H1 (cell line): ENCODE measurements around the gene AFF4. TPM values are rescaled to one million over a fixed set of nuclear protein-coding genes. Genes with fewer than 3 reads are reported as not detected.

Source experiments
- CTCF ChIA-PET: fragments of 300-600 bp; sonication (Branson Sonifier 250); formaldehyde crosslinking; loops from one replicate; lab custom pipeline; 2021; ENCODE audit not compliant: partially characterized antibody; lab: Charles Lee
- POLR2A ChIA-PET: fragments of 300-600 bp; sonication (Branson Sonifier 250); formaldehyde crosslinking; loops from one replicate; lab custom pipeline; 2021; ENCODE audit warnings: inconsistent platforms; ENCODE audit not compliant: partially characterized antibody; lab: Charles Lee
- DNase-seq, 2 experiments: peaks; one replicate each; pipeline versions ENCODE4 v3.0.0 to v3.0.0-alpha.2; 2010 to 2022; ENCODE audit warnings: low spot score in 2 of 2, low read depth in 1 of 2, mixed read lengths in 1 of 2
- FAIRE-seq: peaks from 2 replicates; lab custom pipeline; 2011; peaks lifted over from hg19 to GRCh38; lab: Jason Lieb, UNC
- H2AFZ ChIP-seq: 2 replicates; pipeline ENCODE4 v1.8.1; 2012; ENCODE audit warnings: low read length, inconsistent platforms
- H2AK5ac ChIP-seq: 2 replicates; pipeline ENCODE4 v1.6.1; 2013; ENCODE audit warnings: low read depth, low read length
- H2BK120ac ChIP-seq: replicated peaks from 2 replicates; pipeline ENCODE3; 2013; ENCODE audit warnings: low read depth, low read length, inconsistent platforms
- H2BK12ac ChIP-seq: 2 replicates; pipeline ENCODE4 v1.6.1; 2013; ENCODE audit warnings: low read depth, low read length
- H2BK15ac ChIP-seq: 2 replicates; pipeline ENCODE4 v1.6.1; 2013; ENCODE audit warnings: low read length
- H2BK20ac ChIP-seq: 2 replicates; pipeline ENCODE4 v1.6.1; 2013; ENCODE audit warnings: low read length
- H2BK5ac ChIP-seq: 2 replicates; pipeline ENCODE4 v1.6.1; 2013; ENCODE audit warnings: low read depth, low read length
- H3K14ac ChIP-seq: 2 replicates; pipeline ENCODE4 v1.6.1; 2013; ENCODE audit warnings: inconsistent platforms; ENCODE audit not compliant: insufficient read length
- H3K18ac ChIP-seq: 2 replicates; pipeline ENCODE4 v1.6.1; 2013; ENCODE audit warnings: low read length; ENCODE audit errors: extremely low read depth
- H3K23ac ChIP-seq: 2 replicates; pipeline ENCODE4 v1.6.1; 2013; ENCODE audit warnings: inconsistent platforms; ENCODE audit not compliant: insufficient read length
- H3K23me2 ChIP-seq: 2 replicates; pipeline ENCODE4 v1.6.1; 2013; ENCODE audit warnings: low read depth, low read length
- H3K27ac ChIP-seq: 2 replicates; pipeline ENCODE4 v1.6.1; 2011; ENCODE audit warnings: low read depth, low read length, inconsistent platforms
- H3K27me3 ChIP-seq, 4 experiments: replicated peaks in 1 of 4; 1 replicate in 1 of 4; 2 replicates in 3 of 4; pipeline versions ENCODE4 v1.6.1 to v1.8.1; 2011 to 2013; ENCODE audit warnings: low read length in 3 of 4, mild to moderate bottlenecking in 3 of 4, inconsistent platforms in 2 of 4, mixed read lengths in 2 of 4, moderate library complexity in 1 of 4; ENCODE audit not compliant: control insufficient read depth in 3 of 4, insufficient read depth in 3 of 4; ENCODE audit errors: extremely low read depth in 1 of 4
- H3K36me3 ChIP-seq, 4 experiments: 2 replicates each; pipeline versions ENCODE4 v1.6.1 to v1.8.1; 2011 to 2013; ENCODE audit warnings: mild to moderate bottlenecking in 4 of 4, low read length in 3 of 4, moderate library complexity in 2 of 4, control low read depth in 1 of 4, inconsistent platforms in 1 of 4; ENCODE audit not compliant: insufficient read depth in 4 of 4, control insufficient read depth in 2 of 4
- H3K4ac ChIP-seq: replicated peaks from 2 replicates; pipeline ENCODE3; 2013; ENCODE audit warnings: low read length, low read depth, mixed read lengths, inconsistent platforms; ENCODE audit not compliant: insufficient read length
- H3K4me1 ChIP-seq, 4 experiments: replicated peaks in 1 of 4; 1 replicate in 1 of 4; 2 replicates in 3 of 4; pipeline versions ENCODE4 v1.6.1 to v1.8.1; 2011 to 2013; ENCODE audit warnings: low read length in 3 of 4, inconsistent platforms in 2 of 4, mixed read lengths in 1 of 4; ENCODE audit not compliant: insufficient read depth in 4 of 4, control insufficient read depth in 3 of 4
- H3K4me2 ChIP-seq, 2 experiments: 2 replicates each; pipeline versions ENCODE4 v1.6.1 to v1.8.1; 2011 to 2013; ENCODE audit warnings: low read depth in 2 of 2, low read length in 2 of 2, control low read depth in 1 of 2, inconsistent platforms in 1 of 2, mild to moderate bottlenecking in 1 of 2; ENCODE audit not compliant: insufficient read depth in 1 of 2
- H3K4me3 ChIP-seq, 4 experiments: fragments of 200-600, 300-600 bp in 1 of 4; sonication (generic), shearing (Covaris generic), sonication (Bioruptor Twin) in 1 of 4; 2 replicates each; pipeline versions ENCODE4 v1.5.1 to v1.8.1; 2011 to 2016; ENCODE audit warnings: low read length in 4 of 4, low read depth in 3 of 4, control low read depth in 2 of 4, inconsistent platforms in 2 of 4, mild to moderate bottlenecking in 2 of 4, mixed read lengths in 1 of 4, moderate library complexity in 1 of 4; ENCODE audit not compliant: insufficient read depth in 2 of 4; ENCODE audit errors: extremely low read depth in 1 of 4
- H3K56ac ChIP-seq: replicated peaks from 2 replicates; pipeline ENCODE3; 2013; ENCODE audit warnings: low read depth, mild to moderate bottlenecking, mixed read lengths, low read length, inconsistent platforms; ENCODE audit not compliant: insufficient read length
- H3K79me1 ChIP-seq: 2 replicates; pipeline ENCODE4 v1.6.1; 2013; ENCODE audit warnings: low read depth, low read length, control low read depth
- H3K79me2 ChIP-seq, 2 experiments: 2 replicates each; pipeline versions ENCODE4 v1.6.1 to v1.8.1; 2012 to 2013; ENCODE audit warnings: low read length in 2 of 2, mild to moderate bottlenecking in 2 of 2, inconsistent platforms in 1 of 2; ENCODE audit not compliant: insufficient read depth in 2 of 2, control insufficient read depth in 1 of 2
- H3K9ac ChIP-seq, 4 experiments: replicated peaks in 1 of 4; 1 replicate in 1 of 4; 2 replicates in 3 of 4; pipeline versions ENCODE4 v1.6.1 to v1.8.1; 2011 to 2013; ENCODE audit warnings: low read depth in 3 of 4, low read length in 3 of 4, control low read depth in 2 of 4, mild to moderate bottlenecking in 2 of 4, moderate library complexity in 2 of 4, inconsistent platforms in 1 of 4; ENCODE audit errors: extremely low read depth in 1 of 4
- H3K9me3 ChIP-seq, 2 experiments: 2 replicates each; pipeline versions ENCODE4 v1.6.1 to v1.8.1; 2012 to 2013; ENCODE audit warnings: mild to moderate bottlenecking in 2 of 2, moderate library complexity in 2 of 2, control low read depth in 1 of 2, inconsistent platforms in 1 of 2, low read depth in 1 of 2, low read length in 1 of 2, mixed read lengths in 1 of 2; ENCODE audit not compliant: insufficient read depth in 2 of 2
- H4K20me1 ChIP-seq, 2 experiments: replicated peaks in 1 of 2; 2 replicates each; pipeline versions ENCODE3 to v1.8.1; 2011 to 2013; ENCODE audit warnings: inconsistent platforms in 2 of 2, low read length in 2 of 2, mild to moderate bottlenecking in 1 of 2; ENCODE audit not compliant: insufficient read depth in 2 of 2, control insufficient read depth in 1 of 2
- H4K5ac ChIP-seq: 2 replicates; pipeline ENCODE4 v1.6.1; 2013; ENCODE audit warnings: low read length, low read depth, mixed read lengths, inconsistent platforms; ENCODE audit not compliant: insufficient read length
- H4K8ac ChIP-seq: 2 replicates; pipeline ENCODE4 v1.8.0; 2013; ENCODE audit warnings: mild to moderate bottlenecking, moderate library complexity, low read length, inconsistent platforms; ENCODE audit not compliant: insufficient read depth; ENCODE audit errors: extremely low read depth
- H4K91ac ChIP-seq: replicated peaks from 2 replicates; pipeline ENCODE3; 2013; ENCODE audit warnings: low read length, mixed read lengths, inconsistent platforms; ENCODE audit not compliant: insufficient read length
- BACH1 ChIP-seq: IDR thresholded peaks from 2 replicates; pipeline ENCODE4 v1.6.1; 2012; ENCODE audit warnings: low read length, improper control_type of control experiment
- GABPA ChIP-seq: IDR thresholded peaks from 2 replicates; pipeline ENCODE4 v1.6.1; 2011; ENCODE audit warnings: mild to moderate bottlenecking, low read length, moderate library complexity, borderline replicate concordance; ENCODE audit not compliant: insufficient read depth
- JUND ChIP-seq: IDR thresholded peaks from 2 replicates; pipeline ENCODE4 v1.6.1; 2011; ENCODE audit warnings: mild to moderate bottlenecking, improper control_type of control experiment, low read length
- PHF8 ChIP-seq: fragments of 200-600 bp; sonication (generic); conservative IDR thresholded peaks from 2 replicates; pipeline ENCODE4 v1.7.1; 2012; ENCODE audit warnings: low read depth, mild to moderate bottlenecking, inconsistent platforms, low read length, moderate library complexity
- POU5F1 ChIP-seq: IDR thresholded peaks from 2 replicates; pipeline ENCODE4 v1.6.1; 2011; ENCODE audit warnings: low read depth, mild to moderate bottlenecking, low read length, moderate library complexity
- RBBP5 ChIP-seq: IDR thresholded peaks from 2 replicates; pipeline ENCODE4 v1.7.1; 2012; ENCODE audit warnings: low read depth, mild to moderate bottlenecking, inconsistent platforms, low read length, moderate library complexity, borderline replicate concordance
- SIRT6 ChIP-seq: IDR thresholded peaks from one replicate; pipeline ENCODE4 v1.7.1; 2012; ENCODE audit warnings: low read length, inconsistent platforms
- TAF1 ChIP-seq: IDR thresholded peaks from 2 replicates; pipeline ENCODE4 v1.6.1; 2011; ENCODE audit warnings: mild to moderate bottlenecking, low read depth, low read length
- WGBS, 2 experiments: shearing (Covaris generic) in 1 of 2; methylation state at CpG; one replicate each; pipeline versions ENCODE4 v1.1.6 to v1.1.7; 2013 to 2015; ENCODE audit warnings: low lambda C conversion rate in 2 of 2, mixed read lengths in 2 of 2, inconsistent platforms in 1 of 2, low coverage in 1 of 2, missing lambda C conversion rate in 1 of 2; ENCODE audit not compliant: insufficient replicate concordance in 2 of 2, insufficient coverage in 1 of 2, insufficient read length in 1 of 2; ENCODE audit errors: extremely low coverage in 1 of 2, missing lambda C conversion rate in 1 of 2; 5-methylcytosine and 5-hydroxymethylcytosine counted together
- polyA plus RNA-seq, 7 experiments: library from polyadenylated mRNA; depleted of rRNA in 3 of 7; stranded (reverse) in 5 of 7; unstranded in 2 of 7; fragments of >200 nt in 5 of 7; fragments of 200-250 nt in 2 of 7; gene quantifications; 1 replicate in 5 of 7; 2 replicates in 1 of 7; 4 replicates in 1 of 7; pipeline versions ENCODE4 v1.2.1 to v1.2.3, GENCODE V29; 2011 to 2013; ENCODE audit warnings: missing spikeins in 2 of 7, mixed read lengths in 2 of 7
- total RNA-seq: library from RNA; stranded (reverse); fragmentation: NEBNext Ultra II Directional; extraction: Animal tissue kit (Norgen Biotek cat#: 25700); gene quantifications from 2 replicates; pipeline ENCODE4 v1.2.1, GENCODE V29; 2021

The AFF4 gene
- total and polyA plus RNA-seq, 2 of the 8 experiments (the other 6 are each of a cell fraction or from before 2014, with no cell fraction given) = 12.0 to 61.4 TPM

DNA sequence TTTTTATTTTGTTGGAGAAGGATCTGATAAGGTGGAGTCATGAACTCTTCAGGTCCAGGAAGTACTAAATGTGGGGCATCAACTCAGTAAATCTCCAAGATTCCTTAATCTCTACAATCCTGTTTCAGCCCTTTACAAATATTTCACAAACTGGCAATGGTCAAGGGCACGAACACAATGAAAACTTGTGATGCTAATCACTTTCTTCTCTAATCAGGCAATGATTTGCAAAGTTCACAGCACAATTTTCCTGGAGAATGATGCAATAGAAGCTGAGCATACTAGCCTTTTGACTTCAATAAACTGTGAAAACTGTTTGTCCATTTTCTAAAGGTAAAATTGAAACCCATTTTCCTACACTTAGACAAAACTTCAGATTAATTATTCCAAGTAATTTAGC lies 114.1 kb downstream of the AFF4 start:
- Histone ChIP-seq H2BK120ac (no peak overlapping the region), H3K56ac (no peak overlapping the region), H3K18ac (no peak overlapping the region), H3K36me3 (no peaks in the 10 kb centered on the region), H2BK12ac (no peak overlapping the region), H2AFZ (no peak overlapping the region), H2BK20ac (no peak overlapping the region), H3K4me3 (no peak overlapping the region), H2AK5ac (no peak overlapping the region), H4K91ac (no peak overlapping the region), H3K23ac (no peak overlapping the region), H4K5ac (no peak overlapping the region), H3K9ac (no peak overlapping the region), H3K4me2 (no peak overlapping the region), H2BK5ac (no peak overlapping the region), H3K4ac (no peak overlapping the region), H3K27me3 (no peaks in the 10 kb centered on the region), H4K20me1 (no peaks in the 10 kb centered on the region), H3K79me1 (no peaks in the 10 kb centered on the region), H2BK15ac (no peak overlapping the region), H3K23me2 (no peaks in the 10 kb centered on the region), H3K4me1 (peaks cover 0 to 1% (median 0%) of the 10 kb centered on the region in 4 experiments; a peak in 1 of 7 replicates), H3K79me2 (no peaks in the 10 kb centered on the region), H3K9me3 (no peaks in the 10 kb centered on the region), H3K27ac (no peak overlapping the region), H3K14ac (no peak overlapping the region), H4K8ac (no peak overlapping the region)
- DNase-seq = no peak
- CTCF ChIA-PET = interaction anchor here (0.9 to 32.2 kb wide), 3 partner anchors 12 to 40 kb away, joined by 4 to 465 read pairs (median 11); partner anchors contain the start of gene SHROOM1
- POLR2A ChIA-PET = interaction anchor here (1.6 kb wide), 1 partner anchor 16 kb away, joined by 3 read pairs; the partner anchor contains the start of genes GDF9 and UQCRQ
- TF ChIP-seq GABPA (no peak), RBBP5 (no peak), TAF1 (no peak), JUND (no peak), POU5F1 (no peak), PHF8 (no peak), BACH1 (no peak), SIRT6 (no peak)
- WGBS, 2 experiments = 91% methylated on average over 1 of the region's 1 CpG; no CpG with 5 or more reads in 1 of the 2 experiments
- FAIRE-seq = no peak
